Measurements from ENCODE around the gene APBA2.

Gene APBA2

DNA sequence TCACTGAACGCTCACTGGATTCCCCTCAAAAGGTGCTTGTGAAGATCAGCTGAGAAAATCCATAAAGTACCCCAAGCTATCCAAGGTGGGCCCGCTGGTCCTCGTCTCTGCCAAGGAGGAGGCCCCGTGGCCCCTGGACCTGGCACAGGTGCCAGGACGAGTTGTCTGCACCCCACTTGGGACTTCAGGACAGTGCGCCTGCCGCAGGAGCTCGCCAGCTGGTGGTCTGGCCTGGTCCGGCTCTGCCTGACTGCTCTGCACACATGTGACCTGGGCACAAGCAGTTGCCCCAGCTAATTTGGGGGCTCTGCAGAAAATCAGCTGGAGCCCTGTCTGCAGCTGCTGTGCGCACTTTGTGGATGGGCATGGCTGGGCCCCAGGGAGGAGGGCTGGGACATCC lies 224.0 kb downstream of the APBA2 start:
- H3K9me3 ChIP-seq (ENCODE audit: control insufficient read depth, insufficient read depth, low read depth, low read length): no peaks in the 10 kb centered on the region
- H3K9ac ChIP-seq (ENCODE audit: low read length): no peak overlapping the region
- H3K4me1 ChIP-seq (ENCODE audit: control insufficient read depth, insufficient read depth, low read length): peaks cover 6% of the 10 kb centered on the region; the same call in 1 of the 2 replicates
- H3K27ac ChIP-seq (ENCODE audit: low read depth, low read length): no peak overlapping the region
- H3K4me3 ChIP-seq (ENCODE audit: low read depth, low read length): no peak overlapping the region
- no peaks in the 10 kb centered on the region for H3K36me3 ChIP-seq (ENCODE audit: control insufficient read depth, insufficient read depth, low read length)
- no peaks in the 10 kb centered on the region for H3K27me3 ChIP-seq (ENCODE audit: control insufficient read depth, insufficient read depth, low read length)

DNA sequence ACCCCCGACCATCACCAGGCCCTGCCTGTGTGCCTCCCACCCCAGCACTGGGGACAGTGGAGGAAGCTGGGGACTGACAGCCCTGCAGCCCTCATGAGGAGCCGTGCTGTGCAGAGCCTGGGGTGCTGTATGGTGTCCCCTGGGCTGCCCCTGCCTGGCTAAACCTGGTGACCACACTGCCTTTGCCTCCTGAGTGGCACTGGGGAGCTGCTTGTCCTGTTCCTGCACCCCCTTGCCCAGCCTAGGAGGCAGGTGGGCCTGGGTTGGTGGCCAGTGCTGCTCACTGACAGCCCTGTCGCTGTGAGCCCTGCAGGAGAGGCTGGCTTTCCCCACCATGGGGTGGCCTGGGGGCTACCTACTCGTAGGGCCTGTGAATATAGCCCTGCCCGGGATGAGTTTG lies 224.4 kb downstream of the APBA2 start:
- Histone ChIP-seq H3K27me3 (ENCODE audit: control insufficient read depth, insufficient read depth, low read length) (no peaks in the 10 kb centered on the region), H3K9me3 (ENCODE audit: control insufficient read depth, insufficient read depth, low read depth, low read length) (no peaks in the 10 kb centered on the region), H3K36me3 (ENCODE audit: control insufficient read depth, insufficient read depth, low read length) (no peaks in the 10 kb centered on the region), H3K9ac (ENCODE audit: low read length) (no peak overlapping the region), H3K27ac (ENCODE audit: low read depth, low read length) (no peak overlapping the region), H3K4me3 (ENCODE audit: low read depth, low read length) (no peak overlapping the region), H3K4me1 (ENCODE audit: control insufficient read depth, insufficient read depth, low read length) (peaks cover 8% of the 10 kb centered on the region; the same call in 1 of the 2 replicates)

DNA sequence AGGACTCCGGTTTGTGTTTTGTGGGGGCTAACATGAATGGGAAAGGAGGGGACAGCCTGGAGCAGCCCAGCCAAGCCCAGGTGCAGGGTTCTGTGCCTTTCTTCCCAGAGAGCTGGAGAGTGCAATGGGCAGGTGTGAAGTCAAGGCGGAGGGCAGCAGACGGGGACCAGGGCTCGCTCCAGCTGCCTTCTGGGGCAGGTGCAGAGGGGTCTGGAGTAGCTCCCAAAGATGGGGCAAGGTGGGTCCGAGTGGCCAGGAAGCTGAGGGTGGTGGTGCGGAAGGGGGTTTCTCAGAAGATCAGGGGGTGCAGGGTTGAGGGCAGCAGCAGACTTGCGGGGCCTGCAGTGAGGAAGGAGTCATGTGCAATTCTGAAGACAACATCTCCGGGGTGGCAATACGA lies 225.0 kb downstream of the APBA2 start:
- Histone ChIP-seq H3K4me1 (ENCODE audit: control insufficient read depth, insufficient read depth, low read length) (peaks cover 12% of the 10 kb centered on the region), H3K9me3 (ENCODE audit: control insufficient read depth, insufficient read depth, low read depth, low read length) (no peaks in the 10 kb centered on the region), H3K27ac (ENCODE audit: low read depth, low read length) (no peak overlapping the region), H3K4me3 (ENCODE audit: low read depth, low read length) (no peak overlapping the region), H3K36me3 (ENCODE audit: control insufficient read depth, insufficient read depth, low read length) (no peaks in the 10 kb centered on the region), H3K9ac (ENCODE audit: low read length) (no peak overlapping the region), H3K27me3 (ENCODE audit: control insufficient read depth, insufficient read depth, low read length) (no peaks in the 10 kb centered on the region)

DNA sequence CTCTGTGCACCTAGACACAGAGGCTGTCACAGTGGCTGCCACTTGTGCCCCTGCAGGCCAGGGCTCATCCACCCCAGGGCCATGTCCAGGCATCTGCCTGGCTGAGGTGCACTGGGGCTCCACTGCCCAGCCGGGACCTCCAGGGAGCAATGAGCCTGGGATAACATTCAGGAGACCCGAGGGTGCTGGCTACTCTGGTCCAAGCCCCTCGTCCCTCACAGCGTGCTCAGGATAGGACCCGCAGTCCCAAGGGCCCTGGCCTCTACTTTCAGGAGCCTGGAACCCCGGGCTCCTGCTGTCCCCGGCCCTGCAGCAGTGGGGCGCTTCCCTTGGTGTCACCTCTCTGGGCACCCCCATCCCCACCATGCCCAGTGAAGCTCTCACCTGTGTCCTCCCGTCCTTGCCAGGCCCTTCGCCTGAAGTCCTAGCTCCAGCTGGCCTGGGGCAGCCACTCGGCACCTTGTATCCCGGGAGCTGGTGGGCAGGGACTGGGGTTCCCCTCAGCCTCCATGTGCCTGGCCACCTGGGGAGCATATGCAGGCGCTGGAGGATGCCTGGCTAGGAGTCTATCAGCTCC lies 226.0 kb downstream of the APBA2 start:
- Histone ChIP-seq H3K9ac (ENCODE audit: low read length) (no peak overlapping the region), H3K4me1 (ENCODE audit: control insufficient read depth, insufficient read depth, low read length) (peaks cover 12% of the 10 kb centered on the region), H3K36me3 (ENCODE audit: control insufficient read depth, insufficient read depth, low read length) (no peaks in the 10 kb centered on the region), H3K9me3 (ENCODE audit: control insufficient read depth, insufficient read depth, low read depth, low read length) (no peaks in the 10 kb centered on the region), H3K27ac (ENCODE audit: low read depth, low read length) (no peak overlapping the region), H3K4me3 (ENCODE audit: low read depth, low read length) (no peak overlapping the region), H3K27me3 (ENCODE audit: control insufficient read depth, insufficient read depth, low read length) (no peaks in the 10 kb centered on the region)

DNA sequence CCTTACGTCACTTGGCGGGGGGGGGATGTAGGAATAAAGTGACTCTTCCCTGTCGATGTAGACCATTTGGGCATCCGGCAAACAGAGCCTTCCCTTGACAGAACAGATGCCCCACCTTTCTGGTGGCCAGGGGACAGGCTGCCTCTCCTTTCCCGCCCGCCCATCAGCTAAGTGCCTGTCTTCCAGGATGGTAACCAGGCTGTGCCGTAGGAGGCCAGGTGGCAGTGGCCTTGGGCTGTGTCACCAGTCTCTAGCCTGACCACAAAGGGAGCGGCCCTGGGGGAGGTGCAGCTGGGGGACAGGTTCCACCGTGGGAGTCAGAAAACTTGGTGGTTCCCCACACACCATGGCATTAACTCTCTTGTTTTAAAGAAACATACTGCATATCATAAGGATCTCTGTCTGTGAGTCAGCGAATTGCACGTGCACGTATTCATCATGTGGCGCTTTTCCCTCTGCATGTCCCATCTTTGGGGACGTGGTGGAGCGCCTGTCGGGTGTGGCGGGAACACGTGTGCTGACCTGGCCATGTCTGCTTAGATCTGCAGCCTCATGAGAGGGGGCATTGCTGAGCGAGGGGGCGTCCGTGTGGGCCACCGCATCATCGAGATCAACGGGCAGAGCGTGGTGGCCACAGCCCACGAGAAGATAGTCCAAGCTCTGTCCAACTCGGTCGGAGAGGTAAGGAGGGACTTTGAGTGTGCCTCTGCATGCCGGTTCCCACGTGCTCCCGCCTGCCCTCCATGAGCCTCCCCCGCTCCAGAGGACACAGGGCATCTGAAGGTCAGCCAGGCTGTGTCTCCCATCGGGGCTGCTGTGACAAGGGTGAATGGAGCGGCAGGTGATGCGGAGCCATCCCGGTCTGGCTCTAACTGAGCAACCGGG lies 227.8 kb downstream of the APBA2 start:
- H3K9ac ChIP-seq (ENCODE audit: low read length): no peak overlapping the region
- no peaks in the 10 kb centered on the region for H3K9me3 ChIP-seq (ENCODE audit: control insufficient read depth, insufficient read depth, low read depth, low read length)
- H3K4me3 ChIP-seq (ENCODE audit: low read depth, low read length): no peak overlapping the region
- H3K4me1 ChIP-seq (ENCODE audit: control insufficient read depth, insufficient read depth, low read length): peaks cover 12% of the 10 kb centered on the region
- no peaks in the 10 kb centered on the region for H3K27me3 ChIP-seq (ENCODE audit: control insufficient read depth, insufficient read depth, low read length)
- H3K36me3 ChIP-seq (ENCODE audit: control insufficient read depth, insufficient read depth, low read length): no peaks in the 10 kb centered on the region
- H3K27ac ChIP-seq (ENCODE audit: low read depth, low read length): no peak overlapping the region

DNA sequence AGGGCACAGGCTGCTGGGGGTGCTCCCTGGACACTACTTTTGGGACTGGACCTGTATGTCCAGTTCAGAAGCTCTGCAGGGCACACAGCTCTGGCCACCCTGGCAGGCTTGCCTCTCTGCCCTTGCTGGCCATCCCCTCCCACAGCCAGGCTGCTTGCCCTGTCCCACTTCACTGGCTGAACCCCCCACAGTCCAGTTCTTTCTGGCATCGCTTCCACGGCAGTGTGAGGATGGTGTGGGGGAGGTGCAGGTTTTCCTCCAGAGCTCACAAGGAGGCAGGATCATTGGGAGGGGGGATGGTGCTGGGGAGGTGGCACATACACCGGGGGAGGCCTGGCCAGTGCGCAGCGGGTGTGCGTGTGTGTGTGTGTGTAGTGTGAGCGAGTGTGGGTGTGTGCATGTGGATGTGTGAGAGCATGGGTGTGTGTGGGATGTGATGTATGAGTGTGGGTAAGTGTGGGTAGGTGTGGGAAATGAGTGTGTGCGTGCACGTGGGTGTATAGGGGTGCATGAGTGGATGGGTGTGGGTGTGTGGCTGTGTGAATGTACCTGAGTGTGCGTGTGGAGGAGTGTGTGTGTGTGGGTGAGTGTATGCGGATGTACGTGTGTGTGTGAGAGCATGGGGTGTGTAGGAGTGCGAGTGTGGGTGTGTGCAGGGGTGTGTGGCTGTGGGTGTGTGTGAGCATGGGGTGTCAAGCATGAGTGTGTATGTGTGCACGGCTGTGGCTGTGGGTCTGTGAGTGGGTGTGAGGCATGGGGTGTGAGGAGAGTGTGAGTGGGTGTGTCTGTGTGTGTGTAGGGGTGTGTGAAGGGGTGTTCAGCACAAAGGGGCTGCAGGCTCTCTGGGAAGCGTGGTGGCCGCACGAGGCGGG lies 228.7 kb downstream of the APBA2 start:
- Histone ChIP-seq H3K4me3 (ENCODE audit: low read depth, low read length) (no peak overlapping the region), H3K4me1 (ENCODE audit: control insufficient read depth, insufficient read depth, low read length) (peaks cover 12% of the 10 kb centered on the region), H3K9ac (ENCODE audit: low read length) (peak overlapping the region; percentile 5)

DNA sequence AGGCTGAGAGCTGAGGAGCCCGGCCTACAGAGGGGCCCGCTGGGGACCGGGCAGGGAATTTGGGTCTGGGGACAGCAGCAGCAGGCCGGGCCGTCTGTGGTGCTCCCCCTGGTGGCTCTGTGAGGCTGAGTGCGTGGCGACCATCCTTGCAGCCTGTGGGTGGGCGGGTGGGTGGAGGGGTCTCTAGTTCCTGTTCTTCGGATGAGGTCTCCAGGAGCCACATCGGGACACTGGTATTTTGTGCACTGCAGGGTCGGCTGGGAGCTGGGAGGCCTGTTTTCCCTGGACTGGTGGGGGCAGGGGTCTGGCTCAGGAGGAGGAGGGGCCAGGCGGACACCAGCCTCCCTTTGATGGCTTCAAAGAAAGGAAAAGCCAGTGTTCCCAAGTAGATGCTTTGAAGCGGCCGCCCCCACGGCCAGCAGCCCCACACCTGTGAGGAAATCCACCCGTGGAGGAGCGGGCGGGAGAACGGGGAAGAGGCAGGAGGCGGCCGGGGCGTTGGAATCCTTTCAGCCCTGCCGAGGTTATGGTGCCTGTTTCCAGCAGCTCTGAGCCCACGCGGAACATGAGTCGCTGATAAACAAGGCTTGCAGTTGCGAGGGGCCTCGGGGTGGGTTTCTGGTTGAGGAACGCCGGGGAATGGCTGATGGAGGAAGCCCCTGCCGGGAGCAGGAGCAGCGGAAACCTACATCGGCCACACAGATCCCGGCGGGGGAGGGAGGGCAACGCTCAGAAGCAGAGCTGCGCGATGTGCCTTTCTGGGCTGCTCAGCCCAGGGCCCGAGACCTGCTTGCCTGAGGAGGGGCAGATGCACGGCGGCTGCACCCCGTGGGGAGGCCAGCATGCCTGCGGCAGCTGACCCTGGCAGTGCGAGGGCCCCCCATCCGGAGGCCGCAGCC lies 229.6 kb downstream of the APBA2 start:
- no peaks in the 10 kb centered on the region for H3K36me3 ChIP-seq (ENCODE audit: control insufficient read depth, insufficient read depth, low read length)
- no peaks in the 10 kb centered on the region for H3K9me3 ChIP-seq (ENCODE audit: control insufficient read depth, insufficient read depth, low read depth, low read length)
- H3K4me3 ChIP-seq (ENCODE audit: low read depth, low read length): peak overlapping the region; percentile 57
- H3K27ac ChIP-seq (ENCODE audit: low read depth, low read length): 0 out of 2 replicates have a peak overlapping the region, but pooled peaks have one; percentile 7
- H3K27me3 ChIP-seq (ENCODE audit: control insufficient read depth, insufficient read depth, low read length): no peaks in the 10 kb centered on the region
- peak overlapping the region; percentile 65 for H3K9ac ChIP-seq (ENCODE audit: low read length)
- peaks cover 12% of the 10 kb centered on the region for H3K4me1 ChIP-seq (ENCODE audit: control insufficient read depth, insufficient read depth, low read length)

More for the DNA sequence above, 228.7 kb downstream of the APBA2 start:
- H3K36me3 ChIP-seq (ENCODE audit: control insufficient read depth, insufficient read depth, low read length): no peaks in the 10 kb centered on the region
- no peaks in the 10 kb centered on the region for H3K9me3 ChIP-seq (ENCODE audit: control insufficient read depth, insufficient read depth, low read depth, low read length)
- no peak overlapping the region for H3K27ac ChIP-seq (ENCODE audit: low read depth, low read length)
- H3K27me3 ChIP-seq (ENCODE audit: control insufficient read depth, insufficient read depth, low read length): no peaks in the 10 kb centered on the region

DNA sequence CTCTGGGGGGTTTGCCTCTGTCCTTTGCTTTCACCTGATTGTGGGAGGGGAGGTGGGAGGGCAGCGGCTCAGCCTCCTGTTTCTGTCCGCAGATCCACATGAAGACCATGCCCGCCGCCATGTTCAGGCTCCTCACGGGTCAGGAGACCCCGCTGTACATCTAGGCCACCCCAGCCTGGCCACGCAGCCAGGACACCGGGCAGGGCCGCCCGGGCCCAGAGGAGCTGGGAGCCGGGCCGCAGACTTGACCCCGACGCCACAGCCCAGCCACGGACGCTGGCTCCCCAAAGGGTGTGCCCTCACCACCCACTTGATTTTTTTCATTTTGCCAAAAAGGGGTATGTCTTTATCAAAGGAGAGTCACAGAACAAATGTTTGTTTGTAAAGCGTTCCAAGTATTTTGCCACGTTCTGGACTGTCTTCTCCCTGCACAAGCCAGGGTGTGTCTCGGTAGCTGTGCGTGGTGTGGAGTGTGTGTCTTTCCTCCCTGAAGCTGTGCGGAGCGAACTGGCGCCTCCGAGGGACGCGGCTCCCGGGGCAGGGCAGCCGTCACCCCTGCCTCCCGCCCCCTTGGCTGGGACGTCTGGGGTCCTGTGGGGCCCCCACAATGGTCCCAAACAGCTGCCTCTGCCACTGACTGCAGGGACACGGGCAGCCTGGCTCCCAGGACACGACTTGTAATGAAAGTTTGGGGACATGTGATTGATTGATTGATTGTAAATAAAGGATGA lies 231.4 kb downstream of the APBA2 start:
- H3K4me3 ChIP-seq (ENCODE audit: low read depth, low read length): no peak overlapping the region
- no peak overlapping the region for H3K9ac ChIP-seq (ENCODE audit: low read length)
- peaks cover 12% of the 10 kb centered on the region for H3K4me1 ChIP-seq (ENCODE audit: control insufficient read depth, insufficient read depth, low read length)
- H3K27ac ChIP-seq (ENCODE audit: low read depth, low read length): no peak overlapping the region
- H3K9me3 ChIP-seq (ENCODE audit: control insufficient read depth, insufficient read depth, low read depth, low read length): no peaks in the 10 kb centered on the region
- no peaks in the 10 kb centered on the region for H3K36me3 ChIP-seq (ENCODE audit: control insufficient read depth, insufficient read depth, low read length)
- no peaks in the 10 kb centered on the region for H3K27me3 ChIP-seq (ENCODE audit: control insufficient read depth, insufficient read depth, low read length)

DNA sequence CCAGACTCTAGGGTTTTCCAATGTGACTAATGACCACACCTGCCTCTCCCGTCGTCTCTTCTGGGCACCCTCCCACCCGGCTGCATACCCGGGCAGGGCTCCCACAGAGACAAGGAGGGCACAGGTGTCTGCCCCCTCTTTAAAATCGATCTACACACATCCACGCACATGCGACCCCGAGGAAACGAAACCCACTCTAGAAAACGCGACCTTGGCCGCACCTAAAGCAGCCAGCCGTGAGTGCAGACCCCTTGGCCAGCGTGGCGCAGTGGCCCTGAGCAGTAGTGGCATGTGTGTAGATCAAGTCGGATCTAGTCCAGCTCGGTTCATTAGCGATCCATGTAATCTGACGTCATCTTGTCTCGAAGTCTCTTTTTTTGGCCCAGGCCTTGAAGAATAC lies 232.0 kb downstream of the APBA2 start:
- Histone ChIP-seq H3K27ac (ENCODE audit: low read depth, low read length) (no peak overlapping the region), H3K27me3 (ENCODE audit: control insufficient read depth, insufficient read depth, low read length) (no peaks in the 10 kb centered on the region), H3K36me3 (ENCODE audit: control insufficient read depth, insufficient read depth, low read length) (no peaks in the 10 kb centered on the region), H3K4me3 (ENCODE audit: low read depth, low read length) (no peak overlapping the region), H3K4me1 (ENCODE audit: control insufficient read depth, insufficient read depth, low read length) (peaks cover 12% of the 10 kb centered on the region), H3K9me3 (ENCODE audit: control insufficient read depth, insufficient read depth, low read depth, low read length) (no peaks in the 10 kb centered on the region), H3K9ac (ENCODE audit: low read length) (no peak overlapping the region)

DNA sequence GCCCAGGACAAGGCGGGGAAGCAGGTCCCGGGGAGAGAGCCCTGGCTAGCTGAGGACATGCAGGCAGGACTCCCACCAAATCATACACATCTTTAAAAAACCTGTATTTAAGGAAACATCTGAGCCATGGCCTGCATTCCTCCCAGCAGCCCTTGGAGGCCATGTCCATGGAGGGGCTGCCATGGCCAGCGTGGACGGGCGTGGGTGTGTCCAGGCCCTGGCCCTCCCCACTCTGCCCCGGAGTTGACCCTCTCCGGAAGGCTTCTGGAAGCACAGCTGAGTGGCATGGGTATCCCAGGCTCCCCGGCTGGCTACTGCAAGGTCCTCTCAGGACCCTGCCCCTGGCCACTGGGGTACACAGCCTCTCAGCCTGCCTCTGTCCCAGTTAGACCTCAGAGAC lies 234.1 kb downstream of the APBA2 start:
- H3K4me1 ChIP-seq (ENCODE audit: control insufficient read depth, insufficient read depth, low read length): peaks cover 9% of the 10 kb centered on the region
- no peaks in the 10 kb centered on the region for H3K9me3 ChIP-seq (ENCODE audit: control insufficient read depth, insufficient read depth, low read depth, low read length)
- no peaks in the 10 kb centered on the region for H3K36me3 ChIP-seq (ENCODE audit: control insufficient read depth, insufficient read depth, low read length)
- no peak overlapping the region for H3K9ac ChIP-seq (ENCODE audit: low read length)
- no peaks in the 10 kb centered on the region for H3K27me3 ChIP-seq (ENCODE audit: control insufficient read depth, insufficient read depth, low read length)
- H3K4me3 ChIP-seq (ENCODE audit: low read depth, low read length): no peak overlapping the region
- H3K27ac ChIP-seq (ENCODE audit: low read depth, low read length): no peak overlapping the region
